Lower leg skin (tissue), 3 donors: ENCODE measurements around the gene KRT81.

Source experiments
- CTCF ChIP-seq, 3 donors: fragments of 450-650 bp; IDR thresholded peaks; one replicate each; pipeline ENCODE4 v1.5.1; 2016; ENCODE audit warnings: antibody characterized with exemption in 3 of 3, mild to moderate bottlenecking in 3 of 3, moderate library complexity in 2 of 3
- POLR2A ChIP-seq, 2 donors: fragments of 450-650 bp; IDR thresholded peaks; one replicate each; pipeline ENCODE4 v1.6.1; 2016 to 2017; ENCODE audit warnings: antibody characterized with exemption in 2 of 2, mild to moderate bottlenecking in 1 of 2, moderate library complexity in 1 of 2

- no peak for TF ChIP-seq CTCF (IDR thresholded peaks at IDR 0.05)
- no peak for TF ChIP-seq POLR2A (IDR thresholded peaks at IDR 0.05)
These were observed 37.7 kb downstream of the KRT81 start for GRCh38 chr12:52253391-52254179.
